NT2/D1 (cell line): ENCODE data around the gene VEGFC.

Source experiments
- SUZ12 ChIP-seq: IDR thresholded peaks from 2 replicates; pipeline ENCODE4 v1.6.1; 2011; ENCODE audit not compliant: insufficient read length, insufficient read depth; ENCODE audit errors: extremely low read depth
- YY1 ChIP-seq: IDR thresholded peaks from 2 replicates; pipeline ENCODE4 v1.6.1; 2011; ENCODE audit not compliant: insufficient read length, insufficient read depth
- ZNF274 ChIP-seq: IDR thresholded peaks from 2 replicates; pipeline ENCODE4 v1.6.1; 2011; ENCODE audit warnings: mild to moderate bottlenecking, low read depth, low read length

DNA sequence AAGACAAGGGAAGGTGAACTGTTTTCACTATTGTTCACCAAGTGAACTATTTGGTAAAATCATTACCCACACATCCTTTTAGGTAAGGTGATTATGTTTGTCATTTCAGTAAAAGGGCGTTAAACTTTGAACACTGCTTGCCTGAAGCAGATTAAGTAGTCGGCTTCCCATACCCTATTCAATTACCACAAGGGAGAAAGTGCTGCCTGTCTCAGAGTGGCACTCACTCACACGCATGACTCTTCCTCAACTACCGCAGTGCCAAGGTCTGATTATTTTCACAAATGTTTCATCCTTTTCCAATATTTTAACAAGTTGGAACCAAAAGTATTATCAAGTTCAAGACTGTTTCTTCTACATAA is 11.0 kb downstream of the VEGFC start:
- TF ChIP-seq ZNF274 (no peak), YY1 (no peak), SUZ12 (no peak)
